OCI-LY1 (cell line): ENCODE data around the gene SLC4A1.

Source experiments
- EZH2 ChIP-seq: fragments of 200-600 bp; sonication (generic), shearing (Covaris generic); IDR thresholded peaks from 2 replicates; pipeline ENCODE4 v1.8.0; 2017; ENCODE audit warnings: borderline replicate concordance, mixed run types, mild to moderate bottlenecking, antibody characterized with exemption, low read length, moderate library complexity, mixed read lengths
- TF ChIP-seq, protein P1 (sequence below): fragments of 200-600 bp; sonication (generic), shearing (Covaris generic); IDR thresholded peaks from 2 replicates; pipeline ENCODE4 v1.5.1; 2017; ENCODE audit warnings: mild to moderate bottlenecking, antibody characterized with exemption, low read length, moderate library complexity, mixed read lengths

DNA sequence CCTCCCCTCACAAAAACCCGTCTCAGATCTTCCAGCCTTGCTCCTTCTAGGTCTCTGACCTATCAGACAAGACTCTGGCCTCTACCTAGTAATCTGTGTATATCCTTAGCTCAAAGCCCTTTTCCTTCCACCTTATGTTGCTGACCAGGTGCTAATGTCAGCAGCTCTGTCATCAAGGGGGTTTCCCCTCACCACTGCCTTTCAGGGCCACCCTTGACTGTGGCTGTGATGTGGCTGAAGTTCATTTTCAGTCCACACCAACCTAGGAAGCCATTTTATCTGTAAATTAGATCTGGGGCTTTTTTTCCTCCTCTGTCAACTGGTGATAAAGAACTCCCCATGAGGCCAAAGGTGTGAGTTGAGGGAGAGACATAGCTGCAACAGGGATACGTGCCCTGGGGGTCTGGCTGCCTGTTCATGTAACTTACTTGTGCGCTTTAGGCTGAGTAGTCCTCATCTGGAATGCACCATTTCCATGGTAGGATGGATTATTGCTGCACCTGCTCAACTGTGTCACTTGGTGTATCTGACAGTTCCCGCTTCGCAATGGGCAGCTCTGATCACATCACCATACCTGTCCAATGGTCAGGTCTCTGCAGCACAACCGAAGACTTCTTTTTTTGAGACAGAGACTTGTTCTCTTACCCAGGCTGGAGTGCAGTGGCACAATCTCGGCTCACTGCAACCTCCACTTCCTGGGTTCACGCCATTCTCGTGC, 25.7 kb upstream of the SLC4A1 start:
- TF ChIP-seq, protein P1, sequence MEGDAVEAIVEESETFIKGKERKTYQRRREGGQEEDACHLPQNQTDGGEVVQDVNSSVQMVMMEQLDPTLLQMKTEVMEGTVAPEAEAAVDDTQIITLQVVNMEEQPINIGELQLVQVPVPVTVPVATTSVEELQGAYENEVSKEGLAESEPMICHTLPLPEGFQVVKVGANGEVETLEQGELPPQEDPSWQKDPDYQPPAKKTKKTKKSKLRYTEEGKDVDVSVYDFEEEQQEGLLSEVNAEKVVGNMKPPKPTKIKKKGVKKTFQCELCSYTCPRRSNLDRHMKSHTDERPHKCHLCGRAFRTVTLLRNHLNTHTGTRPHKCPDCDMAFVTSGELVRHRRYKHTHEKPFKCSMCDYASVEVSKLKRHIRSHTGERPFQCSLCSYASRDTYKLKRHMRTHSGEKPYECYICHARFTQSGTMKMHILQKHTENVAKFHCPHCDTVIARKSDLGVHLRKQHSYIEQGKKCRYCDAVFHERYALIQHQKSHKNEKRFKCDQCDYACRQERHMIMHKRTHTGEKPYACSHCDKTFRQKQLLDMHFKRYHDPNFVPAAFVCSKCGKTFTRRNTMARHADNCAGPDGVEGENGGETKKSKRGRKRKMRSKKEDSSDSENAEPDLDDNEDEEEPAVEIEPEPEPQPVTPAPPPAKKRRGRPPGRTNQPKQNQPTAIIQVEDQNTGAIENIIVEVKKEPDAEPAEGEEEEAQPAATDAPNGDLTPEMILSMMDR: no peak
- no peak for TF ChIP-seq EZH2
